GM18520 (cell line): ENCODE results near the gene WDR46.
A peak's percentile ranks its signal among the peaks of the same experiment; 100 is the strongest.
"Not testable (repeated sequence)": the region's sequence is repeated elsewhere in the genome, so short reads cannot be mapped to it uniquely, and the experiment has no call there.

ENCODE experiments used
- ATAC-seq: cut with Tn5 transposase; IDR thresholded peaks from one replicate; pipeline ENCODE4 v1.9.1; 2021; ENCODE audit not compliant: unreplicated experiment

The WDR46 gene

DNA sequence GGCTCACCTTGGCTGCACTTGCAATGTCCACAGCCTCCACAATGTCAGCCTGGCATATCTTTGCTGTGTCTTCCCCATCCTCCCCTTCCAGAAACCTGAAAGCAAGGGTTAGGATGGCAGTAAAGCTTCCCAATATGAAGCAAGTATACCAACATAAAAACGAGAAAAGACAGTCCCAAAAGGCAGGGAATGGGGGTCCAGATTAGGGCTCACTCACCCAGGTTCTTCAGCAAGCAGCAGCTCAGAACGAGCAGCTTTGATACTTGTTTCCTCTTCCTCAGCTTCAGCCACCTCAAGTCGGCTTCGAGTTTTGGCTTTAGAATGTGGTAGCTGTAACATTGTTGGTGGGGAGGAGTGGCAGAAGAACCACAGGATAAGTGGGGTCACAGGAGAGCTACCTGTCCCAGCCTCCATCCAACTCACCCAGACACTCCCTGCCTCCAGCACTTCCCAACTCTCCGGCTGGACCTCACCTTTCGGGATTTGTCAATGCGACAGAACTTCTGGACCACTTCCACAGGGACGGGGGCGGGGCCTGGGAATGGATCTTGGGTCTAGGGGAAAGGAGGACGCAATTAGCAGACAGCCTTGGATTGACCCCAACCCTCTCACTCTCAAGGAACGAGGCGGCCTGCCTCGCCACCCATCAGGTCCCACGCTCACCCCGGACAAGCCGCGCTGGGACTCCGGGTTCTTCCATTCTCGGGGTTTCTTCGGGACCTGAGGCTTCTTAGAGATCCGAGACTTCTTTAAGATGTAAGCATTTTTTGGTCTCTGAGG, 708 bp downstream of the WDR46 start:
- no peak for ATAC-seq

DNA sequence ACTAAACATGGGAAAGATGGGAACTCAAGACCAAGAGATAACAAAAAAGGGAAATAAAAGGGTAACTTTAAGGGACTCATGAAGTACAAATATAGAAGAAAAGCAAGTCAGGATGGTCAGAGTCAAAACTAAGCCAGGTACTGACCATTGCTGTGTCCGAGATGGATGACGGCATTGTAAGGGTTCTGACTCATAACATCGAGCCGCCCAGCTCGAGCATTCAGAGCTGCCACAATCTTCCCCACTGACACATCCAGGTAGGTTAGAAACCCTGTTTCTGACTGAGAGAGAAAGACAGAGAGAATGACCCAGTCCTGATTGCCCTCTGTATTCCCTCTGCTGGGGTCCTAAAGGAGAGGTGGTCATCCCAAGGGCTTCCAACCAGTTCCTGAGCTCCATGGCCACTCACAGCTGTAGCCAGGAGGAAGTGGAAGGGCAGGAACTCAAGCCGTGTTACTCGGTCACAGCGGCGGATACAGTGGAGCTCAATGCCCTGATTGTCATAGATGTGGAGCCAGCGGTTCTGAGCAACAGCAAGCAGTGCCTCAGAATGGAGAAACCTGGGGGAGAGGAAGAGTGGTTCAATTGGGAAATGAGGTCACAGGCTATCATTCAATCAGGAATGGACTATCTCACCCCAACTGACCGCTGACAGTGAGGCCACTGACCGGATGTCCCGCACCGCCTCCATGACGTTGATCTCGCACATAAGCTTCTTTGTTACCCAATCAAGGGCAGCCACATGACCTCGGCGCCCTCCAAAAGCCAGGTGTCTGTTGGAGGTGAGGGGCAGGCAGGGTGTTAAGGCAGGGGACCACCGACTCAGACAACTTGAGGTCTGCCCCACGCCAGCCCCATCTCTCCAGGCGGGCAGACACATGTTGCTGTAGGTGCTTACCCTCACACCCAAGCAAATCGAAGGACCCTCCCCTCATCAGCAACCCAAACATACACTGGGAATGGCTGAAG, 1.8 kb downstream of the WDR46 start:
- no peak for ATAC-seq

DNA sequence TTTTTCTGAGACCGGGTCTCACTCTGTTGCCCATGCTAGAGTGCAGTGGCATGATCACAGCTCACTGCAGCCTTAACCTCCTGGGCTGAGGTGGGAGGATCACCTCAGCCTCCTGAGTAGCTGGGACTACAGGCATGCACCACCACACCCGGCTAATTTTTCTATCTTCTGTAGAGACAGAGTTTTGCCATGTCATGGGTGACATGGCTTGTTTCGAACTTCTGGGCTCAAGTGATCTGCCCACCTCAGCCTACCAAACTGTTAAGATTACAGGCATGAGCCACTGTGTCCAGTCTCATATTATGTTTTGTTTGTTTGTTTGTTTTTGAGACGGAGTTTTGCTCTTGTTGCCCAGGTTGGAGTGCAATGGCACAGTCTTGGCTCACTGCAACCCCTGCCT, 3.8 kb downstream of the WDR46 start:
- not testable (repeated sequence) for ATAC-seq

DNA sequence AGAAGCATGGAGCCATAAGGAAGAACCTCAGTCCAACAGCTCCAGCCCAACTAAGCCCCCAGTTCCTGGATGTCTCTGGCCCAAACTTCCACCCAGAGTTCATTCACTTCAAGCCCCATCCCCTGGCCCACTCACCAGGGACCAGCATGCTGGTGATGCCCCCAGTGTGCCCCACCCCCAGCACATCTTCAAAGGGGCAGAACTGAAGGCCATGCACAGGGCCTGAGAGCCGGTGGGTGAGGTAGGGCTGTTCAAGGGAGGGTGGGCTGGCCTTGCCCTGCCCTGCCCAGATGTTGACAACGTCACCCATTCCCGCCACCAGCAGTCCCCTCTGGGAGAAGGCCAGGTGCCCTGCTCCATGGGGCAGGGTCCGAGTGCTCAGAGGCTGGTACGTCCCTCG, 8.5 kb downstream of the WDR46 start:
- no peak for ATAC-seq

DNA sequence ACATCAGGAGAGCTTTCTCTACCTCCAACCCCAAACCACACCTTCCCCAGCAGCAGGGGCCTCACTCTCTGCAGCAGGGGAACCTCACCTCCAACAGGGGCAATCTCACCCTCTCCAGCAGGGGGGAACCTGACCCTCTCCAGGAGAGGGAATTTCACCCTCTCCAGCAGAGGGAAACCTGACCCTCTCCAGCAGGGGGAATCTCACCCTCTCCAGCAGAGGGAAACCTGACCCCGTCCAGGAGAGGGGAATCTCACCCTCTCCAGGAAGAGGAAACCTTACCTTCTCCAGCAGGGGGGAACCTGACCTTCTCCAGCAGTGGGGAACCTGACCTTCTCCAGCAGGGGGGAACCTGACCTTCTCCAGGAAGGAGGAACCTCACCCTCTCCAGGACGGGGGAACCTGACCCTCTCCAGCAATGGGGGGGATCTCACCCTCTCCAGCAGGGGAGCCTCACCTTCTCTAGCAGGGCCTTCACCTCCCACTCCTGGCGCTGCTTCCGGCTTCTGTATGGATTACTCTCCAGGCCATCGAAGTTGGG, 9.0 kb downstream of the WDR46 start:
- no peak for ATAC-seq

DNA sequence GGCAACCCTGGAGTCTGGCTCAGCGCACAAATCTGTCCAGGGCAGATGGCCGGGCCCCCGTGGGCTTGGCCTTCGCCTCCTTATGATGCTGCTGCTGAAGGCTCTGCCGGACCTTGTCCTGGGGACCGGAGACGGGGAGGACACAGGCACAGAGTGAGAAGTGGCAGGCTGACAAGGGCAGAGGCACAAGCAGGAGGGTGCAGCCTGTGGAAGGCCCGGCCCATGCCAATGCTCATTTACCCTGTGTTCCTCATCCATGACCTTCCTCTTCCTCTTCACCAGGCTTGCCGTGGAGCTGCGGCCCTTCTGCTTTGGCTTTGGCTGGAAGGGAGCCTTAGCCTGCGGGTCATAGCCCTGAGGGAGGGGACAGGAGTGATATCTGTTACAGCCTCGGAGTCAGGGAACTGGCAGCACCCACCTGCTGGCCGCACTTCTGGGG, 9.8 kb downstream of the WDR46 start:
- ATAC-seq = no peak

DNA sequence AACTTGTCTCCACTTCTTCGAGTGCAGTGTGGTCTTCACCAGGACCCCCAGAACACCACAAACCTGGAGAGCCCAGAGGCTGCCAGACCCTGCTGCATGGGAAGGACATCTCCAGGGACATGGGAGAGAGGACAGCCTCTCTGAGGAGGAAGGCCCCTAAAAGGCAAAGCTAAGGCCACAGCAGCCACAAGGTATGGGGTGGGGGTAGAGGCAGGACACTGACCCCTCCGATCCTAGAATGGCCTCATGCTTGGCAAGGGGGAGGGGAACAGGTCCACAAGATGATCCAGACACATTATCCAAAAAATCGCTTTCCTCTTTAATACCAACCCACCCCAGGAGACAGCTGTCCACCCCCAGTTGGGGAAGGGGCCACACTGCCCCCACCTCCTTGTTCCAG, 10.2 kb downstream of the WDR46 start:
- ATAC-seq = no peak

DNA sequence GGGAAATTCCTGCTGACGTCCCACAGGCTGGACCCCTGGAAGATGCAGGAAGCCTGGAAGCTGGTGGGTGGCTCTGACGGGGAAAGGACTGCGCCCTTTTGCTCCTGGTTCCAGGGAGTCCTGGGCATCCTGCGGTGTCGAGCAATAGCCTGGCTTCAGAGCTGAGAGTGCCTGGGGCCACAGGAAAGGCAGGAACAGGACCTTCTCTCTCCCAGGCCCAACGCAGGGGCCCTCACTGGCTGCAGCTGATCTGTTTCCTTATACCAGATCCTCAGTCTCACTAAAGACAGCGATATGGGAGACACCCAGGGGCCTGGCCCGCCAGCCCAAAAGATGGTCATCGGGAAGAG, 10.7 kb downstream of the WDR46 start:
- no peak for ATAC-seq

DNA sequence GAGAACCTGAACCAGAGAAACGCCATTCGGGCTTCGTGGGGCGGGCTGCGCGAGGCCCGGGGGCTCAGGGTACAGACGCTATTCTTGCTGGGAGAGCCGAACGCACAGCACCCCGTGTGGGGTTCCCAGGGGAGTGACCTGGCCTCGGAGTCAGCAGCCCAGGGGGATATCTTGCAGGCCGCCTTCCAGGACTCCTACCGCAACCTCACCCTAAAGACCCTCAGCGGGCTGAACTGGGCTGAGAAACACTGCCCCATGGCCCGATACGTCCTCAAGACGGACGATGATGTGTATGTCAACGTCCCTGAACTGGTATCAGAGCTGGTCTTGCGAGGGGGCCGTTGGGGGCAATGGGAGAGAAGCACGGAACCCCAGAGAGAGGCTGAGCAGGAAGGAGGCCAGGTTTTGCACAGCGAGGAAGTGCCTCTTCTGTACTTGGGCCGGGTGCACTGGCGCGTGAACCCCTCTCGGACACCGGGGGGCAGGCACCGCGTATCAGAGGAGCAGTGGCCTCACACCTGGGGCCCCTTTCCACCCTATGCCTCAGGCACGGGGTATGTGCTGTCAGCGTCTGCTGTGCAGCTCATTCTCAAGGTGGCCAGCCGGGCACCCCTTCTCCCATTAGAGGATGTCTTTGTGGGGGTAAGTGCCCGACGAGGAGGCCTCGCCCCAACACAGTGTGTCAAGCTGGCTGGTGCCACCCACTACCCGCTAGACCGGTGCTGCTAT, 11.2 kb downstream of the WDR46 start:
- peak; percentile 10 for ATAC-seq

DNA sequence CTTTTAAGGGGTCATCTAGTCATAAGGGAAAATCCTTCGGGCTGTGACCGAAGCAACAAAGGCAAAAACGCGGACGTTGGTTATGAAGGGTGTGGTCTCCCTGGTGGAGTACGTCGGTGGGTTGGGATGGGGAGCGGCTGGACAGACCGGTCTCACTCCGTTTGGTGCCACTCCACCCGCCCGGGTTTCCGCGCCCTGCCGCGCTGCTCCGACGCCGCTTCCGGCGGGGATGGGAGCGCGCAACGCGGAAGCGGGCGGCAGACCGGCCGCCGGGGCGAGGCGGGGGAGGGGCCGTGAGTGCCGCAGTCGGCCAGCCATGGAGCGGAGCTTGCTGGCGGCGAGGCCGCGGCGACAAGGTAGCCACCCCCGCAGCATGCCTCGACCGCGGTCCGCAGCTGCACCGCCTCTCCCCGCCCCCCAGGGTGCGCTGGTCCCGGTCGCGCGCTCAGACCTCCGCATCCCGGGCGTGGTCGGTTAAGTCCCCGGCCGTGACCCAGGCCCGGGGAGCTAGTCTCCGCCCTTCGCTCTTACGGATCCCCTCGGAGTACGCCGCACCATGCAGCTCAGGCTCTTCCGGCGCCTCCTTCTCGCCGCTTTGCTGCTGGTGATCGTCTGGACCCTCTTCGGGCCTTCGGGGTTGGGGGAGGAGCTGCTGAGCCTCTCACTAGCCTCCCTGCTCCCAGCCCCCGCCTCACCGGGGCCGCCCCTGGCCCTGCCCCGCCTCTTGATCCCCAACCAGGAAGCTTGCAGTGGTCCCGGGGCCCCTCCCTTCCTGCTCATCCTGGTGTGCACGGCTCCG, 12.0 kb downstream of the WDR46 start, which contains the start of gene B3GALT4:
TSS of gene B3GALT4 (plus strand) at position 260 of the 799 bp plus-strand sequence. CDS start at position 557, 297 bp downstream.
- ATAC-seq = peak; percentile 42

DNA sequence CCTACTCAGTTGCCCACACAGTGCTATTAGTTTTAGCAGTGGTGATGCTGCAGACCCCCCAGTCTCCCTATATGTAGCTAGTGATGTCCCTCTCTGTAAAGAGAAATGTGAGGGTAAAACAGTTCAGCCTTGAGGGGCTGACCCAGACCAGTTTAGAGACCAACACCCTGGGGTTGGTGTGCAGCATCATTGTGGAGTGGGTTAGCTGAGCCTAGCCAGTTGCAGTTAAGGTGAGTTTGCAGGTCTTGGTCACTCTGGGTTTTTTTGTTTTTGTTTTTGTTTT, 12.5 kb downstream of the WDR46 start:
- no peak for ATAC-seq

DNA sequence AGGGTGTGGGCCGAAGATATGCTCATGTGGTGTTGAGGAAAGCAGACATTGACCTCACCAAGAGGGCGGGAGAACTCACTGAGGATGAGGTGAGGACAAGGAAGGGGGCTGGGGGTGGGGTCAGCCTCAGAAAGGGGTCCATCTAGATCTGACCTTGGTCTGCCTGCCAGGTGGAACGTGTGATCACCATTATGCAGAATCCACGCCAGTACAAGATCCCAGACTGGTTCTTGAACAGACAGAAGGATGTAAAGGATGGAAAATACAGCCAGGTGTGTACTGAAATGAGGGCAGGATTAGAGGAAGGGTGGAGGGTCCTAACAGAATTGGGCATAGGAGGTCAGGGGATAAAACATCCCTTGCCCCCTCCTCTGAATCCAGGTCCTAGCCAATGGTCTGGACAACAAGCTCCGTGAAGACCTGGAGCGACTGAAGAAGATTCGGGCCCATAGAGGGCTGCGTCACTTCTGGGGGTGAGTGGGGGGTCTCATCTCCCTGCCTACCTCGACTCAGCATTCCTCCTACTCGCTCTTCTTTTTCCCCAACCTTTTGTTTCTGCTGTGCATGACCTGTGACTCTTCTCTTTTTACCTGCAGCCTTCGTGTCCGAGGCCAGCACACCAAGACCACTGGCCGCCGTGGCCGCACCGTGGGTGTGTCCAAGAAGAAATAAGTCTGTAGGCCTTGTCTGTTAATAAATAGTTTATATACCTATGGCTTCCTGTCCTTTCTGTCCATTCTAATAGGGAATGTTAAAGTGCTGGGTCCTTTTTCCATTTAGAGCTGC, 13.1 kb downstream of the WDR46 start:
- not testable (repeated sequence) for ATAC-seq

DNA sequence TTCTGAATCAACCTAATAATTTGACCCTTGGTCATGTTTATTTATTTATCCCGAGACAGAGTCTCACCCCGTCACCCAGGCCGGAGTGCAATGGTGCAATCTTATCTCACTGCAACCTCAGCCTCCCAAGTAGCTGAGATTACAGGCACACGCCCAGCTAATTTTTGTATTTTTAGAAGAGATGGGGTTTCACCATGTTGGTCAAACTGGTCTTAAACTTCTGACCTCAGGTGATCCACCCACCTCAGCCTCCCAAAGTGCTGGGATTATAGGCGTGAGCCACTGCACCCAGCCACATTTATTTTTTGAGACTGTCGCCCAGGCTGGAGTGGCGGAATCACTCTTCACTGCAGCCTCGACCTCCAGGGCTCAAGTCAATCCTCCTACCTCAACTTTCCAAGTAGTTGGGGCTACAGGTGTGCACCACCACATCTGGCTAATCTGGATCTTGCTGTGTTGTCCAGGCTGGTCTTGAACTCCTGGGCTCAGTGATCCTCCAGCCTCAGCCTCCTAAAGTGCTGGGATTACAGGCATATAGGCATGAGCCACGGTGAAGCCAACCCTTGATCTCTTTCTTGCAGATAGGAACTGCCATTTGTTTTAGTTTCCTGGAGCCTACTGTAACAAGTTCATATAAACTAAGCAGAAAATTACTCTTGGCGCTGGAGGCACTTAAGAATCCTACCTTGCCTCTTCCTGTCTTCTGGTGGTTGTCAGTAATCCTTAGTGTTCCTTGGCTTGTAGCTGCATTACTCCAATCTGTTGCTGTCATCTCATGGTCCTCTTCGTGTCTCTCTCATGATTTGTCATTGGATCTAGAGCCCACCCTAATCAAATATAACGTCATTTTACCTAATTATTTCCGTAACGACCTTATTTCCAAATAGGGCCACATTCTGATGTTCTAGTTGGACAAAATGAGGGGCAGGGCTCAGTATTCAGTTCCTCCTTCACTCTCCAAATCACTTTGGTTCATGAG, 14.8 kb downstream of the WDR46 start:
- ATAC-seq = no peak

DNA sequence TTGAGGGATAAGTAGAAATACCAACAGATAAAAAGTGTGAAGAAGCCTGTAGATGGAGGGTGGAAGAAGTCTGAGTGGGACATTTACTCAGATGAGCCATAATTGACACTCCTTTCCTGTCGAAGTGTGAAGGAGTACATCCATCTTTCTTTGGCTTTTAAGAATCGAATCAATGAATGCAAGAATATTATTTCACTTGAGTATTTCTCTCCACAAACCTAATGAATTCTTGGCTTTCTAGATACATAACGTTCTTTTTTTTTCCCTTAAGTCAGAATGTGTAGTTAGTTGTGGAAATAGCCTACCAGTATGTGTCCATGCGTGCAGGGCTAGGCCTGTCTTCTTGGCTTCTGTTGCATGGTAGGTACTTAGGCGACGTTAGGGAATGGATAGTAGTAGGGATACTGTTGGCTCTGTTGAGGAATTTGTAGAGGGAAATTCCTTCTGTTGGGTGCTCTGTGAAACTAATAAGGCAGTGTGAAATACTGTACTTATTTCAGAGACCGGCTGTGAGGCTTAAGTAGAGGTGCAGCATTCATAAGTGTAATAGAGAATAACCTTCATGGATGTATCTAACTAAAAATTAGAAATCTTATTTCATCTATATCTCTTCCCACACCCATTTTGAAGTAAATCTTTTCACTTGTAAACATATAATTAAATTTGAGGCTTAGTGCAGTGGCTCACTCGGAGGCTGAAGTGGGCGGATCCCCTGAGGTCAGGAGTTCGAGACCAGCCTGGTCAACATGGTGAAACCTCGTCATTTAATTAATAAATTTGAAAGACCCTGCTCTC, 15.7 kb downstream of the WDR46 start:
- no peak for ATAC-seq

DNA sequence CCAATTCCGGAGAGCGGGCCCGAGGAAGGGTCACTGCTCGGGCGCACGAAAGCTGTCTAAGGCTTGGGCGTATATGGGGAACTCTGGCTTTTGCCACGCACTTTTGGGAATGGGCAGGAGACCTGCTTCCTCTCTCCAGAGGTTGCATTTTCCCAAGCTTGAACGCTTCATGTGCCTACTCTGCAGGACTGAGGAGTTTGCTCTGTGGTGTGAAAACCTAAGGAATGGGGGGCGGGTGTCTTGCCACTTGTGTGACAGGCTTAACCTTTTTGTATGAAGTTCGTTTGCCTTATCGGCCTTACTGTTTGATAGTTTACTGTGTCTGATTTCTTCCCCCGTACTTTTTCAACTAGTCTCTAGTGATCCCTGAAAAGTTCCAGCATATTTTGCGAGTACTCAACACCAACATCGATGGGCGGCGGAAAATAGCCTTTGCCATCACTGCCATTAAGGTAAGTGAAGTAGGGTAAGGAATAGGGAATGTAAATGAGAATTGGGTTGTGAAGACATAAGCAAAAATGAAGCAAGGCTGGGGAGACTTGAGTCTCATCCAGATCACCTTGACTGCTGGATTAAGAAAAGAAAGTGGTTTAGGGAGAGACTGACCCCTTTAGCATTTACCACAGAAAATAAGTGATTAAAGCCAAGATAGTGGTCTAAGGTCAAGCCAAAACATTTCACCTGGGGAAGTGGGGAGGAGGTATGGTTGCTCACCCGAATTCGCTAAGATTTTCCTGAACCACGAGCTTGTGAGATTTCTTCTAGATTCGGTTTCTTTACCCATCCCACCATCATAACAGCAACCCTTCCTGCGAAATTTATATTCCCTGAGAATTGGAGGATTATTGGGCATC, 16.5 kb downstream of the WDR46 start:
- no peak for ATAC-seq

DNA sequence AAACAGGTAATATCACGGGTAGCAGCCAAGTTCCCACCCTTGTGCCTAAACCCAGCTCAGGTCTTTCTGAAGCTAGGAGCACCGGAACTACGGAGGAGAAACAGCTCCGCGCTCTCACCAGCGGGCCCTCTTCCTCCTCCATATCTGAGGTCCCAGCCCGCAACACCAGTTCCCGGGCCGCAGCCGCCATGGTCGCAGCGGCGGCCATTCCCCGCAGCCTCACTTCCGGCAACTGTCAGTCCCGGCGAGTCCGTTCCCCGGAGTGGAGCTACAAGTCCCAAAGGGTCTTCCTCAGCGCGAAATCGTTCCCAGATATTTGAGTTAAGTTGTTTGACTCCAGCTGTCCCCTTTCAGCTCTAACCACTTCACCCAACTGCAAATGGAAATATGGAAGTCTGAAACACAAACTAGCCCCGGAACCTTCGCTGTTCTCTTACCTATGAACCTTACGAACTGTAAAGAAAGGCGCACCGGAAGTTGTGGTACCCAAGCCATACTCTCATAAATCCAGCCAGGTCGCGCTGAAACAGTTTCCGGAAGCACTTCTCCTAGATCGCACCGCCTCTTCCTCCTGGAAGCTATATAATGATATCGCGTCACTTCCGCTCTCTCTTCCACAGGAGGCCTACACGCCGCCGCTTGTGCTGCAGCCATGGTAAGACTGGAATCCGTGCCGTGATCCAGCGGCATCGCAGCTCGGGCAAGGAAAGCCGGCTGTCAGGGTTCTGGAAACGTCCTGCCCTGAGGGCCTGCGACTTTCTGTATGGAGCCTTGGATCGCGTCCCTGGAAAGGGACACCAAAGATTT, 17.4 kb downstream of the WDR46 start, which contains the start of the genes RPS18 and VPS52:
TSS of gene RPS18 (plus strand) at position 608 of the 807 bp plus-strand sequence. CDS start at position 653, 45 bp downstream.
TSS of gene VPS52 (minus strand) at position 409 of the 807 bp plus-strand sequence. CDS start at position 208, 201 bp downstream.
- peak; percentile 80 for ATAC-seq
